NCI-H1105 treated with DMSO at 0.1 percent for 48 hours (cell line): ENCODE measurements around the gene AMD1.
"Not testable (repeated sequence)": the region's sequence is repeated elsewhere in the genome, so short reads cannot be mapped to it uniquely, and the experiment has no call there.

ENCODE experiments used
- DNase-seq: peaks from one replicate; lab custom pipeline; 2025; lab: John Stamatoyannopoulos, UW

The AMD1 gene

DNA sequence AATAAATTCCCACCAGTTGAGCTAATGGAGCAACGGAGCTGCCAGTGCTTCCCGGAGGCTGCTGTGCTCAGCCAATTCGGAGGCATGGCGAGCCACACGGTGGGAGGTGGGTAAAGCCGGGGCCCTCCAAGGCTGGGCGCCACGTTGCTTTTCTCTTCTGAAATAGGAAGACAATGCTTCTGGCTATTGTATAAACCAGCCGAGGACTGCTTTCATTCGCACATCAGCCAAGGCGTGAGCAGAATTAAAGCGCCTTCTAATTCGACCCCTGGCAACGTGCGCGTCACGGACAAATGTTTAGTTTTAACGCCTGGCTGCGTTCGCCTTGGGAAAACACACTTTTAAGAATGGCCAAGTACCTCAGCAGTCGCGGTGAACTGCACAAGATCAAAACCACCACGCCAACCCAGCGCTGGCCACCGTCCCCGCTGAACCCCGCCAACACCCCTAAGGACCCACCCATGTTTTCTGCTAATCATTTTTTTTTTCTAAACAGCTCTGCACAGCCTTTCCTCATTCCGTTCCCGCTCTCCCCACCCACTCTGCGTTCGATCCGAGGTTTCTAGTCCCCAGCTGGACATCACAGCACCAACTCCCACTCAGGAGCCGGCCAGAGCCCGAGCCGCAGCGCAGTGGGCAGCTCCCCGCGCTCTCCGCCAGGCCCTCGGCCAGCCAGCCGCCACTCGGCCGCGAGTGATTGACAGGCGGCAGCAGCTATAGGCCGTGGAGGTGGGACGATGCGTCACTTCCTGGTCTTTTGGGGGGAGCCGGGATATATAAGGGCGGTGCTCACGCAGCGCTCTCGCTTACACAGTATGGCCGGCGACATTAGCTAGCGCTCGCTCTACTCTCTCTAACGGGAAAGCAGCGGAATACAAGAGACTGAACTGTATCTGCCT, at the start of gene AMD1:
AMD1 (plus strand) TSS at position 805 of the 899 bp plus-strand sequence. CDS start 321 bp downstream, outside the sequence.
- DNase-seq, result peak; percentile 97

DNA sequence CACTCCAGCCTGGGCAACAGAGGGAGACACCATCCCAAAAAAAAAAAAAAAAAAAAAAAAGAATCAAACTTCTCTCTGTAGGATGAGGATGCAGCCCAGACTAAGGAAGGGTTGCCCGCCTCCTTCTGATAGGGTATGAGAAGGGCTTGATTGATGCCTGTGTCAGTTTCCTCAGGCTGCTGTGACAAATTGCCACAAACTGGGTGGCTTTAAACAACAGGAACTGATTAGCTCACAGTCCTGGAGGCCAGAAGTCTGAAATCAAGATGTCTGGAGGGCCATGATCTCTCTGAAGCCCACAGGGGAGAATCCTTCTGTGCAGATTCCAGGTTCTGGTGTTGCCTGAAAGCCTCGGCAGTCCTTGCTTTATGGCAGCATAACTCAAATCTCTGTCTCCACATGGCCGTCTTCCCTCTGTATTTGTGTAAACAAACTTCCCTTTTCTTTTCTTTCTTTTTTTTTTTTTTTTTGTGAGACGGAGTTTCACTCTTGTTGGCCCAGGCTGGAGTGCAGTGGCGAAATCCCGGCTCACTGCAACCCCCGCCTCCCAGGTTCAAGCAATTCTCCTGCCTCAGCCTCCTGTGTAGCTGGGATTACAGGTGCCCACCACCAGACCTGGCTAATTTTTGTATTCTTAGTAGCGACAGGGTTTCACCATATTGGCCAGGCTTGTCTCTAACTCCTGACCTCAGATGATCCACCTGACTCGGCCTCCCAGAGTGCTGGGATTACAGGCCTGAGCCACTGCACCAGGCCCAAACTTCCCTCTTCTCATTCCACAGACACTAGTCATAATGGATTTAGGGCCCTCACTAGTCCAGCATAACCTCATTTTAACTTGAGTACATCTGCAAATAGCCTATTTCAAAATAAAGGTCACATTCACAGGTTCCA, 48.1 kb upstream of the AMD1 start:
- DNase-seq, result no peak

DNA sequence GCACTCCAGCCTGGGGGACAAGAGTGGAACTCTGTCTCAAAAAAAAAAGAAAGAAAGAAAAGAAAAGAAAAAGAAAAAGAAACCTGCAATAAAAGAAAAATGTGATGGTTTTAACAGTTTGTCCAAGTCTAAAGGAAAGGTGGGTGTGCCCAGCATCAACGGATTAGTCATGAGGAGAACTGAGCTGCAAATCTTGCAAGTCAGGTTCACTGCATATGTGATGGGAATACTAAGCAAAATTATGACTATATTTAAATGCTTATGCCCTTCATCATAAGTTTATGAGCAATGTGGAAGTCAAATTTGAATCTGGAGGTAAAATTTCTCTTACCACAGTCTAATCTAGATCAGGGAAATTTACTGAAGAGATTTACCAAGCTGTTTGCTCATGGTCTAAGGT, 46.2 kb upstream of the AMD1 start:
- DNase-seq, result no peak

DNA sequence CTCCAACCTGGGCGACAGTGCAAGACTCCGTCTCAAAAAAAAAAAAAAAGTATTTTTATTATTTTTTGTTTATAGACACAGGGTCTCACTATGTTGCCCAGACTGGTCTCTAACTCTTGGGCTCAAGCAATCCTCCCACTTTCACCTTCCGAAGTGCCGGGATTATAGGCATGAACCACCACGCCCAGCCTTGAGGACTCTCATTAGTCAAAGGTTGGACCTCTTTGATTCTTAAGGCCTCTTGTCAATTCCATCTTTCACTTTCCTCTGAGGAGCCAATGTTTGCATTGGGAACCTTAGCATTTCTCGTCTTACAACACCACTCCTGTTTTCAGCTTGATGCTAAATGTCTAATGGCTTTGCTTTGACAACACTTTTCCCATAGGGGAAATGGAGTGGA, 43.2 kb upstream of the AMD1 start:
- no peak for DNase-seq

DNA sequence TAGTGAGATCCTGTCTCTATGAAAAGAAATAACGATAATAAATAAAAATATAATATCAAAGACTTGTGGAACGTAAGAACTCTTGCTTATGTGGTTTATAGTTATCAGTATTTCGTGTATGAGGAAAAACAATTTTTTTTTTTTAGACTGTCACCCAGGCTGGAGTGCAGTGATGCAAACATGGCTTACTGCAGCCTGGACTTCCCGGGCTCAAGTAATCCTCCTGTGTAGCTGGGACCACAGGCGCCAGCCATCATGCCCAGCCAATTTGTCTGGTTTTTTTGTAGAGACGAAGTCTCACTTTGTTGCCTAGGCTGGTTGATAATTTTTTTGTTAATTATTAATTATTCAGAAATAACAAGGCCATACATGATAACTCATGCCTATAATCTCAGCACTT, 40.8 kb upstream of the AMD1 start:
- no peak for DNase-seq

DNA sequence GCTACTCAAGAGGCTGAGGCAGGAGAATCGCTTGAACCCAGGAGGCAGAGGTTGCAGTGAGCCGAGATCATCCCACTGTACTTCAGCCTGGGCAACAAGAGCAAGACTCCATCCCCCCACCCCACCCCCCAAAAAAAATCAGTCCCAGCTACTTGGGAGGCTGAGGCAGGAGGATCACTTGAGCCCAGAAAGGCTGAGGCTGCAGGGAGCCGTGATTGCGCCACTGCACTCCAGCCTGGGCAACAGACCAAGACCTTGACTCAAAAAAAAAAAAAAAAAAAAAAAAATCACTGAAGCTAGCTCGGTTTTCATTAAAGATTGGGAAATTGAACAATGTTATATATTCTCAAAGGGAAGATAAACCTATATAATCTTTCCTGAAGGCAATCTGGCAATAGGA, 38.8 kb upstream of the AMD1 start:
- DNase-seq, result not testable (repeated sequence)

DNA sequence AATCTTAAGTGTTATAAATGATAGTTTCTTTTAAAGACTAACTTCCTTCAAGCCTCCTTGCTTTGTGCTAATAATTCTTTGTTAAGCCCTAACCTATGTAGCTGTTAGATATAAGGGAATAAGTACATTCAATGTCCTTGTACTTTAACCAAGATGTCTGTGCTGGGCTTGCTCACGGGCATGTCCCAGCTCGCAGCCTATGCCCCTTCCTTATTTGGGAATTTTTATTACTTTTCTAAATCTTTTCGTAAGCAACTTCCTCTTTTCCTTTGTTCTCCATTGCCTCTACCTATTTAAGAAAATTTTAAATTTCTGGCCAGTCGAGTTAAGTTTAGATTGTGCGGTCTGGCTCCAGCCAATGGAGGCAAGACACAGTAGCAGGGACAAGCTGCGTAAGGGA, 33.3 kb upstream of the AMD1 start:
- DNase-seq, result no peak

DNA sequence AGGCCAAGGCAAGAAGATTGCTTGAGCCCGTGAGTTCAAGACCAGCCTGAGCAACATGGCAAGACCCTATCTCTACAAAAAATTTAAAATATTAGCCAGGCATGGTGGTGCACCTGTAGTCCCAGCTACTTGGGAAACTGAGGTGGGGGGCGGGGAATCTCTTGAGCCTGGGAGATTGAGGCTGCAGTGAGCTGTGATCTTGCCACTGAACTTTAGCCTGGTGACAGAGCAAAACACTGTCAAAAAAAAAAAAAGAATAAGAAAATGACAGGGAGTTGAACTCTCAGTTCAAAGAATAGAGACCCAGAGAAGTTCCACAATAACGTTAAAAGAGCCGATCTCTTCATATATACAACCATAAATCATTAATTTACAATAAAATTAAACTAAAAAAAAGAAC, 24.8 kb upstream of the AMD1 start:
- DNase-seq, result no peak

DNA sequence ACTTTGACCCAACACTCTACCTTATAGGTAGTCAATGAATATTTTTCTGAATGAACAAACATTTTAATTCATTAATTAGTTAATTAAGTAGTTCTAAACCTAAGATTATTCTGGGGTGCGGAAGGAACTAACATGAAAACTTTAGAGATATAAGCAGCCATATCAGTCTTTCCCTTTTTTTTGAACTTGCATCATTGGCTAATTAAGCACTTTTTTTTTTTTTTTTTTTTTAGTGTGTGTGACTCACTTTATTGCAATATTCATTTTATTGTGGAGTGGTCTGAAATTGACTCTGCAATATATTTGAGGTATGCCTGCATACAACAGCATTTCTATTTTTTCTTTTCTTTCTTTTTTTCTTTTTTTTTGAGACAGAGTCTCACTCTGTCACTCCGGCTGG, 21.8 kb upstream of the AMD1 start:
- DNase-seq, result no peak

DNA sequence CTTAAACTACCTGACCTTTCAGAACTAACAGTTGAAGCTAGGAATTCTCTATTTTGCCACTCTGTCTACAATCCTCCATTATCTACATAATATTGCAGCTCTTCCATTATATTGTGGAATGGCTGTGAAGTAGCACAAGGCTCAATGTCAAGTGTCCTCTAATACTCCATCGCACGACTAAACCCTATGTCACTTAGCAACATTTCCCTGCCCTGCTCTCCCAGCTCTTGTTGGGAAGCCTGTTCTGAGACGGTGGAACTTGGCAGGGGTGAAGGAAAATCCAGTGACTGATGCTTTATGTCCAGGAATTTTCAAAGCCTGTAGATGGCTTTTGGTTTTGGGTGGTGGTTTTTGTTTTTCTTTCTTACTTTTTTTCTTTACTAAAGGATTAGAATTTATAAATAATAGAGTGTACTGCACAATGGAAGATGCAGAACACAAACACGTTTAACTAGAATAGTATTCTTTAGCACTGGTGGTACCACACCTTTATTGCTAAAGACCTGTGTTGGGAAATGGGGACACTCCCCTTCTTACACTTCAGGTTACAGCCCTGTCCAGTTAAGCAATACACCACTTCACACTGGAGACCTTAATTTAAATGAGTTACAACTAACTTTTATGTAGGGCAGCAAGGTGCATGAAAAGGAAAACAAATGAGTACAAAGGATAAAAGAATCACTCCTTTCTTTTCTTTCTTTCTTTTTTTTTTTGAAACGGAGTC, 20.7 kb upstream of the AMD1 start:
- DNase-seq, result no peak

DNA sequence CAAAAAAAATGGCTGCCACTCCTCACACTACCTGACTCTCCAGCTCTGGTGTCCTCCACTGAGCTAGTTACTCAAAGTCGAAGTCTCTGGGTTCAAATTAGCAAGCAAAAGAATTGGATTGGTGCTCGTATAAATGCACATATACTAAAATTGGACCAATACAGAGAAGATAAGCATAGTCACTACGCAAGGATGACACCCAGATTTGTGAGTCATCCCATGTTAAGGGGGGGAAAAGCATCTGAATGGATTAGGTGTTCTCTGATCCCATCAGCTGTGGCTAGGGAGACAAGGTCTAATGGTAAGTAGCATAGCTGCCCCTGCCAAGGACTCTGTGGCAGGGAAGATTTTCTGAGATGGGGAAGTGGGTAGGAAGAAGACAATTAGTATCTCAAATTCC, 18.3 kb upstream of the AMD1 start:
- DNase-seq, result no peak

DNA sequence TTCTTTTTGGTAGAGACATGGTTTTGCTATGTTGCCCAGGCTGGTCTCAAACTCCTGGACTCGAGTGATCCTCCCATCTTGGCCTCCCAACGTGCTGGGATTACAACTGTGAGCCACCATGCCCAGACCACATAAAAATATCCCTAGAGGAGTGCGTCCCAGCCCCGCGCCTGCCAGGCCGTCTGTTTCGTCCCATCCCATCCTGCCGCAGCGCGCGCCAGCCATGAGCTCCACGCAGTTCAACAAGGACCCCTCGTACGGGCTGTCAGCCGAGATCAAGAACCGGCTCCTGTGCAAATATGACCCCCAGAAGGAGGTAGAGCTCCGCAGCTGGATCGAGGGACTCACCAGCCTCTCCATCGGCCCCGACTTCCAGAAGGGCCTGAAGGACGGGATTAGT, 16.6 kb upstream of the AMD1 start:
- DNase-seq, result no peak

DNA sequence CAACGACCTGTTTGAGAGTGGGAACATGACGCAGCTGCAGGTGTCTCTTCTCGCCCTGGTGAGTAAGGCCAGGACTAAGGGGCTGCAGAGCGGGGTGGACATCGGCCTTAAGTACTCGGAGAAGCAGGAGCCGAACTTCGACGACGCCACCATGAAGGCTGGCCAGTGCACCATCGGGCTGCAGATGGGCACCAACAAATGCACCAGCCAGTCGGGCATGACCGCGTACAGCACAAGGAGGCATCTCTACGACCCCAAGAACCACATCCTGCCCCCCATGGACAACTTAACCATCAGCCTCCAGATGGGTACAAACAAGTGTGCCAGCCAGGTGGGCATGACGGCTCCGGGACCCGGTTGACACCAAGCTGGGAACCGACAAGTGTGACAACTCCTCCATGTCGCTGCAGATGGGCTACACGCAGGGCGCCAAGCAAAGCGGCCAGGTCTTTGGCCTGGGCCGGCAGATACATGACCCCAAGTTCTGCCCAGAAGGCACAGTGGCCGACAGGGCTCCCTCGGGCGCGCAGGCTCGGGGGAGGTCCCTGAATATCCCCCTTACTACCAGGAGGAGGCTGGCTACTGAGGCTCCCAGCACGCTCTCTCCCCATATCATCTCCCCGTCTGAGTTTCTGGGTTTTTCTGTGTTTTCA, 15.9 kb upstream of the AMD1 start:
- DNase-seq, result no peak

DNA sequence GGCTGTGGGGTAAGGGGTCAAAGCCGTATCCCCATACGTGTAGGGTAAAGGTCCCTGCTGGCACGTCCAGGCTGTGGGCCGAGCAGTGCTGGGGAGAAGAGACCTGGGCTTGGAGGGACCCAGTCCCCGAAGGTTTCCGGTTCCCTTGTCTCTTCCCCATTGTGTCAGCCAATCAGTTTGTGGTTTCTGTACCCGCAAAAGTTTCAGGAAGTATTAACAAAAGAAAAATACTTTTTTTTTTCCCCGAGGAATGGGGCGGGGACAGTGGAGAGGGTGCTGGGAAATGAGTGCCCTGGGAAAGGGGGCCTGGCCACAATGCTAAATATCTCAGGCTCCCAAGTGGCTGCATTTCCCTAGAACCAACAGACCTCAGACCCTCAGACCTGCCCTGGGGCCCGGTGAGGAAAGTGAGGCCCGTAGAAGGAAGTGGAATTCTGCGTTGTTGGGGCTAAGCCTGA, 15.2 kb upstream of the AMD1 start:
- no peak for DNase-seq

DNA sequence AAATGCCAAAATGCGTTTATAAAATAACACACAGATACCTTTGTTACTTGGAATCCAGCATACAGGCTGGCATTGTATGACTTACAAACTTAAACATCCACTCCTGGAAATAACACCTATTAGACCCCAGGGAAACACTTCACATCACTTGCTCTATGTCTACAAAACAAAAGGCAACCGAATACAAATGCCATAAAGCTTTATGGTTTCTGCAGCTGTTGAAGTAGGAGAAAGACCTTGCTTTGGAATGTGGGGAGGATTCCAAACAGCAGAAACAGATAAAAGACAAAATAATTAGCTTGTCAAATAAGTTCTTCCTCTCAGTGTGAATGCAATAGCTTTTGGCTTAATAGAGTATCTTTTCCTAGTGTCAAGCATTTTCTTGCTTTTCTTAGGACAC, 9.8 kb upstream of the AMD1 start:
- DNase-seq, result no peak

DNA sequence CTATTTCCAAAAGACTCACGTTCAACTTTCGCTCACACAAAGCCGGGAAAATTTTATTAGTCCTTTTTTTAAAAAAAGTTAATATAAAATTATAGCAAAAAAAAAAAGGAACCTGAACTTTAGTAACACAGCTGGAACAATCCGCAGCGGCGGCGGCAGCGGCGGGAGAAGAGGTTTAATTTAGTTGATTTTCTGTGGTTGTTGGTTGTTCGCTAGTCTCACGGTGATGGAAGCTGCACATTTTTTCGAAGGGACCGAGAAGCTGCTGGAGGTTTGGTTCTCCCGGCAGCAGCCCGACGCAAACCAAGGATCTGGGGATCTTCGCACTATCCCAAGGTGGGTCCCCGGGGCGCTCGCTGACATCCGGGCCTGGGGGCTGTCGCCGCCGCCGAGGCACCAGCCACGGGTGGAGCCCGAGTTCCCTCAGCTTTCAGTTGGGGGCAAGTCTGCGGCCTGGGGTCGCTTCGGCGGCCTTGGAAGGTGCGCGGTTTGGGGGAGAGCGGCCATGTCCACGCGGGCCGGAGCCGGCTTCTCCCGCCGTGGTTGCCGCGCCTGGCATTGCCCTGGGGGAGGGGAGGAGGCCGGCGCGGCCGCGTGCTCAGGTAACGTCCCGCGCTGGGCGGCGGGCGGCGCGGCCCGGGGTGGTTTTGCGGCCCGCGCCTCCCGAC, 429 bp downstream of the AMD1 start:
- DNase-seq, result peak; percentile 74

DNA sequence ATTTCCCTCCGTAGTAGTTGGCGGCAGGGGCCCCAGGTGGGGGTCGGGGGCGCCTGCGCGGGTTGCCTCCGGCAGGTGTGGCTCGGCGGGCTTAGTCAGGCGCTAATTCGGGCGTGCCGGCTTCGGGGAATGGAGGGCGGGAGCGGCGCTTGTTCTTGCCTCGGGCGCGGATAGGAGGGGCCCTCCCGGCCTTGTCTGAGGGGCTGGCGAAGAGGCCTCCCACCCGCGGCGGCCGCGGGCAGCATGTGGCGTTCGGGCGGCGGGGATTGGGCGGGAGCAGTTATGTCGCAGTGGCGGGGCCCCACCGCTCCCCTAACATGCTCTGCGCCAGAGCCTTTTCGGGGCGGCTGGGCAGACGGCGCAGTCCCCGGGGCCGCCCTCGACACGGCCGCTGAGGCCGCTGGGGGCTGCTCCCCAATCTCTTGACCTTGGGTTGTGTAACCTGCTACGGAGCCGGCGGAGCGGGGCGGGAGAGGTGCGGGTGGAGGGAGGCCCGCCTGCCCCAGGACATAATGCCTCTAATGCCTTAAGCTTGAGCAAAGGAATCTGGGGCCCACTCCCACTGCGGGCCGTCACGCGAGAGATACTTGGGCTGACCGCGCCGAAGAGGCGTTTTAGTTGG, 1.1 kb downstream of the AMD1 start:
- DNase-seq, result peak; percentile 56

DNA sequence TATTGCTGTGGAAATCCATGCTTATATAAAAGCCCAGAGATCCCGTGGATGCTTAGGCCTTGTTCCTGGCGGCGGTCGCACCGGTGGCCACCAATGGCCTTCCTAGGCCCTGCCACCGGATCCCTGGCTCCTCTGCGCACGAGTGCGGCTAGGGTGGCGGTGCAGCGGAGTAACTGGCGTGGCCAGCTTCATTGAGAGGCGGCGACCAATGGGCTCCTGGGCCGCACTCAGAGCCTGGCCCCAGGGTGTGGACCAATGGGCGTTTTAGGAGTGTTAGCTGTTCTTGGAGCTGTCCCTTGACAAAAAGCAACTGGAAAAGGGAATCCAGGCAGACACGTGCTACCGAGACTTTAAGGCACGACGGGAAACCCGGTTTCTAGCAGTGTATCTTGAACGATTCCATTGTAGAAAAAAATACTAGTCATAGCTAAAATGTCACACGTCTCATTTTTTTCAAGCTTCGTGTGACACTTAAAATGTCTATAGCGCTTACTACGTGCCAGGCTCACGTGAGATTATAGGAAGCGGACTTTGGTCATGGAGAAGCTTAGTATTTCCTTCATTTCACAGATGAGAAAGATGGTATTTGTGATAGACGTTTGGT, 1.7 kb downstream of the AMD1 start:
- peak; percentile 79 for DNase-seq

DNA sequence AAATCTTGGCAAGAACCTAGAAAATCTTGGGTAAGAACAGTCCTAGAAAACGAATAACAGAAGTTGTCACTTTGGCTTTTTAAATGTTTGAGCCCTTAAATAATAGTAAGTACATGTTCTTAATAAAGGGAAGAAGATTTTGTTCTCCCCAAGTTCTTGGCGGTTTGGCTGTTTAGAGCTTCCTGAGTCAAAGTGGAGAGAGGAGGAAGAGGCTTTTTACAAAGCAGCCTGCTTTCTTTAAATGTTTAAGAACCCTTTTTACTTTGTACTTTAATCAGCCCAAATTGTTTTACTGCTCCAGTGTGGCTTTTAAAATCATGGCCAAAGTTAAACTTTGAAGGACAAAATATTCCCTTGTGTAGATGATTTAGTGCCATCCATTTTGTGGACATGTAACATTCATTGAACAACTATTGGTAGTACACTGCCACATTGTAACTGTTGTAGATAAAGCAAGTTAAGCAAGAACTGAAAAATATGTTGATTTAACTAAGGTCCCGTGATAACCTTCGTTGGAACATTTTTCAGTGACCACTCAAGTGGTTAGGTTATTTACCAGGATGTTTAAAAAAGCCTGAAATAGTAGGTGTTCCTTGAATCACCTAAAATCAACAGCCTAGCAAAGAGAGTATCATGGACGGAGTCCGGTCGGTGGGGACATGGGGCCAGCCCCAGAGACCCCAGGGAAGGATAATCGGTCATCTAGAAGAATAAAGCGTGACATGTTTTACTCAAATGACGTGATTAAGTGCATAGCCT, 2.4 kb downstream of the AMD1 start:
- DNase-seq, result no peak

DNA sequence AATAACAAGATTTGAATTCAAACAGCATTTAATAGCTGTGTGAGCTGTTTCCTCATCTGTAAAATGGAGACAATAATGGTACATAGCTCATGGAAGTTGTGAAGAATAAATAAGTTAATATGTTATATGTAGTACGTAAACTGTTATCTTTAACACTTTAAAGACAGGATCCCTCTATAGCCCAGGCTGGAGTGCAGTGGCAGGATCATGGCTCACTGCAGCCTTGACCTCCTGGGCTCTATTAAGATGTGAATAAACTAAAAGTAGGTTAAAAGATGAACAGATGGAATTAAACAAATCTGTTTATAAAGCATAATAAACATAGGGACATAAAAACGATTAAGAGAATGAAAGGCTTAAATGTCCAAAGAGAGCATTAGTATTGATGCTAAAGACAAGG, 3.0 kb downstream of the AMD1 start:
- DNase-seq, result no peak
